Calu3 (cell line): ENCODE results near the gene CRCP. TPM values are rescaled to one million over a fixed set of nuclear protein-coding genes. Genes with fewer than 3 reads are reported as not detected.

ENCODE experiments used
- BruUV-seq: library from RNA; stranded (reverse); fragments of 400-500 nt; replicated peaks from 2 replicates; lab custom pipeline; 2021; lab: Mats Ljungman, UMichigan
- CTCF ChIA-PET: fragments of 300-600 bp; sonication (Branson Sonifier 250); formaldehyde crosslinking; loops from one replicate; lab custom pipeline; 2022; ENCODE audit warnings: antibody characterized with exemption; lab: Charles Lee
- DNase-seq: peaks from one replicate; pipeline ENCODE4 v3.0.0; 2022
- H3K27ac Mint-ChIP-seq: one replicate; pipeline ENCODE4 v1.8.0; 2022; ENCODE audit warnings: mixed read lengths; ENCODE audit not compliant: unreplicated experiment
- H3K27me3 Mint-ChIP-seq: one replicate; pipeline ENCODE4 v1.8.0; 2022; ENCODE audit warnings: mixed read lengths; ENCODE audit not compliant: unreplicated experiment
- H3K36me3 Mint-ChIP-seq: one replicate; pipeline ENCODE4 v1.8.0; 2022; ENCODE audit warnings: mild to moderate bottlenecking, moderate library complexity, mixed read lengths; ENCODE audit not compliant: insufficient read depth, unreplicated experiment
- H3K4me1 Mint-ChIP-seq: one replicate; pipeline ENCODE4 v1.8.0; 2022; ENCODE audit warnings: mild to moderate bottlenecking, low read depth, mixed read lengths; ENCODE audit not compliant: unreplicated experiment
- H3K4me3 Mint-ChIP-seq: one replicate; pipeline ENCODE4 v1.8.0; 2022; ENCODE audit warnings: mild to moderate bottlenecking, low read depth, moderate library complexity, mixed read lengths; ENCODE audit not compliant: unreplicated experiment
- H3K9me3 Mint-ChIP-seq: one replicate; pipeline ENCODE4 v1.8.0; 2022; ENCODE audit warnings: low read depth, mixed read lengths; ENCODE audit not compliant: unreplicated experiment
- CTCF ChIP-seq: fragments of 200-600 bp; IDR thresholded peaks from one replicate; pipeline ENCODE4 v1.8.0; 2022; ENCODE audit warnings: antibody characterized with exemption; ENCODE audit not compliant: unreplicated experiment
- intact Hi-C: fragments of 100-400 bp; cut with micrococcal nuclease; formaldehyde crosslinking; loops from one replicate; pipeline ENCODE4 v1.10.0; 2022; ENCODE audit not compliant: unreplicated experiment
- total RNA-seq: library from RNA; stranded (reverse); gene quantifications from 2 replicates; pipeline ENCODE4 v1.2.3, GENCODE V29; 2022

The CRCP gene
- total RNA-seq, 1 experiment from 2014 or later = 30.1 TPM

GRCh38 chr7:66082886-66083415 lies 31.7 kb upstream of the CRCP start:
- CTCF ChIA-PET = no interaction called here

GRCh38 chr7:66083677-66084076 lies 31.0 kb upstream of the CRCP start:
- TF ChIP-seq CTCF = no peak
- no peak overlapping the region for H3K4me3 Mint-ChIP-seq
- H3K27me3 Mint-ChIP-seq = no peaks in the 10 kb centered on the region
- intact Hi-C loops = no loop called here
- no TSS peak for BruUV-seq
- no peak overlapping the region for H3K27ac Mint-ChIP-seq
- H3K4me1 Mint-ChIP-seq = no peaks in the 10 kb centered on the region
- peaks cover 14% of the 10 kb centered on the region for H3K36me3 Mint-ChIP-seq
- no peaks in the 10 kb centered on the region for H3K9me3 Mint-ChIP-seq
- no peak for DNase-seq
- CTCF ChIA-PET = interaction anchor here (0.7 kb wide), 1 partner anchor 8 kb away, joined by 6 read pairs; the partner anchor contains the start of gene ASL

More at GRCh38 chr7:66082886-66083415, 31.7 kb upstream of the CRCP start:
- BruUV-seq = no TSS peak
- Mint-ChIP-seq H3K9me3 (no peaks in the 10 kb centered on the region), H3K27me3 (no peaks in the 10 kb centered on the region), H3K4me3 (no peak overlapping the region), H3K4me1 (no peaks in the 10 kb centered on the region), H3K27ac (no peak overlapping the region), H3K36me3 (peaks cover 10% of the 10 kb centered on the region)
- DNase-seq = no peak
- no peak for TF ChIP-seq CTCF
- intact Hi-C loops = no loop called here

- CTCF ChIA-PET = no interaction called here
- TF ChIP-seq CTCF = no peak
- no peaks in the 10 kb centered on the region for H3K9me3 Mint-ChIP-seq
- no peaks in the 10 kb centered on the region for H3K4me1 Mint-ChIP-seq
- H3K36me3 Mint-ChIP-seq = peaks cover 16% of the 10 kb centered on the region
- no peaks in the 10 kb centered on the region for H3K27me3 Mint-ChIP-seq
- no peak for DNase-seq
- H3K4me3 Mint-ChIP-seq = no peak overlapping the region
- no TSS peak for BruUV-seq
- H3K27ac Mint-ChIP-seq = no peak overlapping the region
- intact Hi-C loops = no loop called here
Observed at GRCh38 chr7:66088861-66089838, 25.5 kb upstream of the CRCP start.

GRCh38 chr7:66092654-66093053 lies 22.0 kb upstream of the CRCP start:
- intact Hi-C loops = no loop called here
- no peak overlapping the region for H3K4me3 Mint-ChIP-seq
- no peaks in the 10 kb centered on the region for H3K9me3 Mint-ChIP-seq
- no peak for DNase-seq
- no peak for TF ChIP-seq CTCF
- H3K27me3 Mint-ChIP-seq = no peaks in the 10 kb centered on the region
- no peak overlapping the region for H3K27ac Mint-ChIP-seq
- no TSS peak for BruUV-seq
- no peaks in the 10 kb centered on the region for H3K4me1 Mint-ChIP-seq
- peaks cover 16% of the 10 kb centered on the region for H3K36me3 Mint-ChIP-seq
- CTCF ChIA-PET = no interaction called here
